Gastroesophageal sphincter (tissue), 4 donors: ENCODE data around the gene MXRA5. TPM values are rescaled to one million over a fixed set of nuclear protein-coding genes. Genes with fewer than 3 reads are reported as not detected.
"Not testable (repeated sequence)": the region's sequence is repeated elsewhere in the genome, so short reads cannot be mapped to it uniquely, and the experiment has no call there.

Experiments used
- ATAC-seq: fragments of 150-250 bp; one replicate; pipeline ENCODE4 v1.9.1; 2016; ENCODE audit warnings: mild to moderate bottlenecking, moderate library complexity
- H3K27ac ChIP-seq, 4 donors: fragments of 200-600 bp; sonication (generic) in 3 of 4; 1 replicate in 3 of 4; 2 replicates in 1 of 4; pipeline ENCODE4 v1.5.1; 2016 to 2019
- H3K27me3 ChIP-seq: fragments of 200-600 bp; sonication (generic); one replicate; pipeline ENCODE4 v1.5.1; 2019
- H3K36me3 ChIP-seq, 2 donors: fragments of 200-600 bp; sonication (generic); one replicate each; pipeline ENCODE4 v1.5.1; 2019; ENCODE audit warnings: control low read depth in 1 of 2
- H3K4me1 ChIP-seq, 3 donors: fragments of 200-600 bp; sonication (generic); 1 replicate in 2 of 3; 2 replicates in 1 of 3; pipeline ENCODE4 v1.5.1; 2016 to 2019; ENCODE audit warnings: control low read depth in 2 of 3
- H3K4me3 ChIP-seq, 2 donors: fragments of 200-600 bp; sonication (generic); one replicate each; pipeline ENCODE4 v1.5.1; 2019; ENCODE audit warnings: mild to moderate bottlenecking in 1 of 2, moderate library complexity in 1 of 2
- H3K9me3 ChIP-seq, 3 donors: fragments of 200-600 bp; sonication (generic); one replicate each; pipeline ENCODE4 v1.5.1; 2017 to 2019; ENCODE audit warnings: control low read depth in 2 of 3
- EP300 ChIP-seq: sonication (generic); formaldehyde crosslinking; IDR thresholded peaks from one replicate; pipeline ENCODE4 v1.6.1; 2017; ENCODE audit warnings: antibody characterized with exemption, mild to moderate bottlenecking
- POLR2A ChIP-seq, 2 donors: fragments of 450-650 bp; IDR thresholded peaks; one replicate each; pipeline ENCODE4 v1.6.1; 2017; ENCODE audit warnings: antibody characterized with exemption in 2 of 2, mild to moderate bottlenecking in 2 of 2, moderate library complexity in 1 of 2
- POLR2AphosphoS5 ChIP-seq: sonication (generic); formaldehyde crosslinking; IDR thresholded peaks from one replicate; pipeline ENCODE4 v1.6.1; 2017; ENCODE audit warnings: antibody characterized with exemption
- WGBS, 2 donors: methylation state at CpG; one replicate each; pipeline ENCODE4 v1.1.5; 2018; ENCODE audit warnings: low coverage in 1 of 2; 5-methylcytosine and 5-hydroxymethylcytosine counted together
- total RNA-seq, 4 donors: library from RNA; depleted of rRNA; stranded (reverse); fragments of >200 nt; gene quantifications; one replicate each; pipeline ENCODE4 v1.1.0, GENCODE V29; 2016
- TF ChIP-seq, protein P1 (sequence below), 4 experiments: fragments of 200-600 bp in 2 of 4; fragments of 450-650 bp in 2 of 4; sonication (generic) in 1 of 4; IDR thresholded peaks; one replicate each; pipeline ENCODE4 v1.5.1; 2017 to 2019; ENCODE audit warnings: antibody characterized with exemption in 4 of 4, mild to moderate bottlenecking in 2 of 4, moderate library complexity in 2 of 4

Gene MXRA5
- total RNA-seq, 4 donors from 2014 or later: 0.62 to 3.9 (median 2.3) TPM

DNA sequence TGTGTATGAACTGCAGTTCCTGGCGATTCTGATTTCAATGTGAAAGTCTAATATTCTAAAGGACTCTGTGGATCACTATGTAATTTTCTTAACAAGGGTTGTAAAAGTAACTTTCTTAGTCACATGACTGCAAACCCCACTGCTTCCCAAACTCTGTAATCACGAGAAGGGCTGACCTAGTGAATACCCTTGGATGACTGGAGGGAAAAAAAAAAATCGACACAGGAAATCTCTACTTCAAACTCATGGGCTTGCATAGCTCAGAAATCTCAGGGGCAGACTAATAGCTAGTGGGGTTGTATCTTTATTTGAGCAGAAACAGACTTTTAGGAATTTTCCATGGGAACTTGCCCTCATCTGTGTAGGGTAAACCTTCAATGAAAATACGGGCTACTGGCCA is 4.8 kb upstream of the MXRA5 start:
- ATAC-seq: no peak
- H3K9me3 ChIP-seq: no peaks in the 10 kb centered on the region
- H3K27ac ChIP-seq: no peak overlapping the region
- peaks cover 11% of the 10 kb centered on the region for H3K27me3 ChIP-seq
- no peak for TF ChIP-seq EP300
- no peak for TF ChIP-seq POLR2A (IDR thresholded peaks at IDR 0.05)
- no peak for TF ChIP-seq POLR2AphosphoS5
- TF ChIP-seq, protein P1, sequence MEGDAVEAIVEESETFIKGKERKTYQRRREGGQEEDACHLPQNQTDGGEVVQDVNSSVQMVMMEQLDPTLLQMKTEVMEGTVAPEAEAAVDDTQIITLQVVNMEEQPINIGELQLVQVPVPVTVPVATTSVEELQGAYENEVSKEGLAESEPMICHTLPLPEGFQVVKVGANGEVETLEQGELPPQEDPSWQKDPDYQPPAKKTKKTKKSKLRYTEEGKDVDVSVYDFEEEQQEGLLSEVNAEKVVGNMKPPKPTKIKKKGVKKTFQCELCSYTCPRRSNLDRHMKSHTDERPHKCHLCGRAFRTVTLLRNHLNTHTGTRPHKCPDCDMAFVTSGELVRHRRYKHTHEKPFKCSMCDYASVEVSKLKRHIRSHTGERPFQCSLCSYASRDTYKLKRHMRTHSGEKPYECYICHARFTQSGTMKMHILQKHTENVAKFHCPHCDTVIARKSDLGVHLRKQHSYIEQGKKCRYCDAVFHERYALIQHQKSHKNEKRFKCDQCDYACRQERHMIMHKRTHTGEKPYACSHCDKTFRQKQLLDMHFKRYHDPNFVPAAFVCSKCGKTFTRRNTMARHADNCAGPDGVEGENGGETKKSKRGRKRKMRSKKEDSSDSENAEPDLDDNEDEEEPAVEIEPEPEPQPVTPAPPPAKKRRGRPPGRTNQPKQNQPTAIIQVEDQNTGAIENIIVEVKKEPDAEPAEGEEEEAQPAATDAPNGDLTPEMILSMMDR (IDR thresholded peaks at IDR 0.05): no peak
- H3K4me1 ChIP-seq: no peaks in the 10 kb centered on the region
- WGBS, 2 donors: 41 to 67% methylated on average over 1 to 2 of the region's 4 CpGs
- H3K36me3 ChIP-seq: no peaks in the 10 kb centered on the region
- no peak overlapping the region for H3K4me3 ChIP-seq

DNA sequence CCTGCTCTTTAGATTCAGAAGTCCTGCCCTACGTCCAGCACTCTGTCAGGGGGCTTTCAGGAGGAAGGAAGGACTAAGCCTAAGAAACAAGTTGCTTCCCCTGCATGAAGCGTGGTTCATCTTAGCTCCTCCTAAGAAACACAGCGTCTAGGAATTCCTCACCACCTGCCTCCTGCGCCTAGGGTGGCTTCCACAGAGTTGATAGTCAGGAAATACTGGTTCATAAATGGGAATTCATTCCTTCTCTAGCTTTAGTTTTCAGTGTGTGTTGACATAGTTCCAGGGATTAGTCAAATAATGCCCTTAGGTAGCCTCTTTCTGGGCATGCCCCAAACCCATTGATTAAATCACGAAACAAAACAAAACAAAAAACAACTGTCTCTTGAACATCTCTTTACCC is 1.7 kb upstream of the MXRA5 start:
- Histone ChIP-seq H3K4me1 (no peaks in the 10 kb centered on the region), H3K4me3 (no peak overlapping the region), H3K36me3 (no peaks in the 10 kb centered on the region), H3K27me3 (peaks cover 32% of the 10 kb centered on the region), H3K27ac (no peak overlapping the region), H3K9me3 (no peaks in the 10 kb centered on the region)
- 89 to 90% methylated on average over 1 to 5 of the region's 5 CpGs for WGBS, 2 donors
- no peak for ATAC-seq
- TF ChIP-seq POLR2AphosphoS5 (no peak), EP300 (no peak), POLR2A (IDR thresholded peaks at IDR 0.05) (no peak)
- TF ChIP-seq, protein P1 (IDR thresholded peaks at IDR 0.05): no peak

DNA sequence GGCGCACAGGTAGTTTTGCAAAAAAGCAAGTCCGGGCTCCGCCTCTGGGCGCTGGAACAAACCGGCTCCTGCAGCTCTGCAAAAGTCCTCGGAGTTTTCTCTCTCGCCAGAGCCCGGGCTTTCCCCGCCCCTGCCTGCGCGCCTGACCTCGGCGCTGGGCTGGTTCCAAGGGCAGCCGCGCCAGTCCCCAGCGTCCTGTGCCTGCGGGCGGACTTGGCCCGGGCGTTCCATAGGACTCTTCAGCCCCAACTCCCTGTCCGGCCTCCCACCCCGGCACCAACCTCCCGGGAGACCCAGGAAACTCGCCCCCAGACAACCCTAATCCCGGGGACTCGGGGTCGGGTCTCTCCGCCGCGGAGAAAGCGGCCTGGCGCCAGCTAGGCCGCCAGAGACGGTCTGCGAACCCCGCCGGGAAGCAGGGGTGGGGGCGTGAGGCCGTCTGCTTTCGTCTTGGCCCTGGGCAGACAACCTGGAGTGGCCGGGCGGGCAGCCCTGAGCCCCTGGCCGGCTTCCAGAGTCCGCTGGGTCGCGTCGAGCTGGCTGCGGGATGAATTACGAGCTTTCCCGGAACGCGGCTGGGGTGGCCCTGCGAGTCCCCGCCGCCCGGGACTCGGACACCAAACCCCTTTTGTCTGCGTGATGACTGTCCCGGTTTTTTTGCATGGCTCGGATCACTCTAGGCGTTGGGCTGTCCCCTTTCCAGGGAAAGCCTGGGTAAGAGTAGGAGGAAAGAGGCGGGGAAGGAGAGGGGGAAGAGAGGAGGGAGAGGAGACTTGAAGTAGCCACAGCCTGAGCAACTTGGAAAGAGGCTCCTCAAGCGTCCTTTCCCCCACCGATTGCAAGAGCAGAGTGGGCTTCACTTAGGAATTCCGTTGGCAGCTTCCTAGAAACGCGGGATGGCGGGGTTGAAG is 916 bp downstream of the MXRA5 start:
- ATAC-seq: peak; percentile 35
- WGBS, 2 donors: 0% methylated on average over 1 of the region's 68 CpGs; no CpG with 5 or more reads in 1 of the 2 donors
- Histone ChIP-seq H3K36me3 (no peaks in the 10 kb centered on the region), H3K27ac (peak overlapping the region in 3 of 4 donors; percentile 54 to 70 (median 64)), H3K4me3 (peak overlapping the region; percentile 17 to 47), H3K27me3 (peaks cover 33% of the 10 kb centered on the region), H3K9me3 (no peaks in the 10 kb centered on the region), H3K4me1 (no peaks in the 10 kb centered on the region)
- TF ChIP-seq, protein P1 (IDR thresholded peaks at IDR 0.05): no peak
- TF ChIP-seq POLR2AphosphoS5: no peak
- no peak for TF ChIP-seq POLR2A (IDR thresholded peaks at IDR 0.05)
- no peak for TF ChIP-seq EP300

DNA sequence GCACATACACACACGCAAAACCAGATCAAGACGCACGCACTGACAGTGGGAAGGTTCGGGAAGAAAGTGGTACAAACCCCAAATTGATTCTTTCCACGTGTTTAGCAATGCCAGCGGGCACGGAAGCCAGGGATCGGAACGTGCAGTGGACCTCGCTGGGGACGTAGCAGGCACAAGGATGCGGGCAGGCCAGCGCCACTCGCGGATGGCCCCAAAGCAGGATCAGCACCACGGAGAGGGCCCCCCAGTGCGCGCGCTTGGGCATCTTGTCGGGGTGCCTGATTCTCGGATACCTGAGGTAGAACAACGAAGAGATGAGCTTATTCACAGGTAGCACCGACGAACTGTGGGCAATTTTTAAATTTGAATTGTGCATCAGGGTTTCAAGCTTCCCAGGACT is 2.9 kb downstream of the MXRA5 start:
- H3K4me3 ChIP-seq, H3K36me3 ChIP-seq, H3K9me3 ChIP-seq, H3K4me1 ChIP-seq, H3K27ac ChIP-seq, ATAC-seq: not testable (repeated sequence)
- H3K27me3 ChIP-seq: peaks cover 33% of the 10 kb centered on the region
- 26% methylated on average over 7 of the region's 24 CpGs; no CpG with 5 or more reads in 1 of the 2 donors for WGBS, 2 donors

DNA sequence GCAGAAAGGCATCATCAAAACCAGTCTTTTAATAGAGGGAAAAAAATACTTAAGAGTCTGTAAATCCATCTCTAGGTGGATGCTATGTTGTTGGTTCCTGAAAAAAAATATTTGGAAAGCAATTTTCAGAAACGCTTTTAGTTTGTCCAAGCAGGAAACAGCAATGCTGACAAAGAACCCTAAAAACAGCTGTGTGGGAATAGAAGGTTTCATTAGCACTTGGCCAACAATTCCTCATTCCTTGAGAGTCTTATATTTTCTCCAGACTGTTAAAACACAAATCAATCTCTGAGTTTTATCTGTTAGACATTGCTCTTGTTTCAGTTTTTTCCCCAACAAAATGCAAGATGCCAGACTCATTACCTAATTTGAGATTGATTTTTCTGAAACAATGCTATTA is 6.4 kb downstream of the MXRA5 start:
- Histone ChIP-seq H3K27ac (no peak overlapping the region), H3K4me3 (no peak overlapping the region), H3K4me1 (no peaks in the 10 kb centered on the region), H3K27me3 (peaks cover 11% of the 10 kb centered on the region), H3K9me3 (no peaks in the 10 kb centered on the region), H3K36me3 (no peaks in the 10 kb centered on the region)
- 44 to 70% methylated on average over 1 of the region's 1 CpG for WGBS, 2 donors
- ATAC-seq: no peak
- TF ChIP-seq, protein P1 (IDR thresholded peaks at IDR 0.05): no peak
- no peak for TF ChIP-seq POLR2A (IDR thresholded peaks at IDR 0.05)
- TF ChIP-seq POLR2AphosphoS5: no peak
- no peak for TF ChIP-seq EP300
